HEK293 (cell line): Measurements from ENCODE around the gene DUSP1.

Experiments
- ATF2 ChIP-seq: fragments of 450-650 bp; formaldehyde crosslinking; IDR thresholded peaks from 2 replicates; pipeline ENCODE4 v1.5.1; 2016; ENCODE audit warnings: missing biosample characterization, missing genetic modification characterization, low read depth
- GLI4 ChIP-seq: fragments of 450-650 bp; formaldehyde crosslinking; IDR thresholded peaks from 2 replicates; pipeline ENCODE4 v1.5.1; 2016; ENCODE audit warnings: missing biosample characterization, missing genetic modification characterization
- HOXA7 ChIP-seq: sonication (generic); formaldehyde crosslinking; IDR thresholded peaks from 2 replicates; pipeline ENCODE4 v1.8.1; 2022; ENCODE audit warnings: missing genetic modification reagents, borderline replicate concordance
- IKZF3 ChIP-seq: fragments of 450-650 bp; IDR thresholded peaks from 2 replicates; pipeline ENCODE4 v1.5.0; 2018; ENCODE audit warnings: missing biosample characterization, mild to moderate bottlenecking, missing genetic modification characterization, moderate library complexity
- KLF1 ChIP-seq: fragments of 450-650 bp; formaldehyde crosslinking; IDR thresholded peaks from 2 replicates; pipeline ENCODE4 v1.5.1; 2016; ENCODE audit warnings: missing biosample characterization, missing genetic modification characterization
- KLF17 ChIP-seq: fragments of 450-650 bp; formaldehyde crosslinking; IDR thresholded peaks from 2 replicates; pipeline ENCODE4 v1.5.1; 2016; ENCODE audit warnings: missing biosample characterization, missing genetic modification characterization
- KLF7 ChIP-seq: fragments of 450-650 bp; formaldehyde crosslinking; IDR thresholded peaks from 2 replicates; pipeline ENCODE4 v1.5.1; 2016; ENCODE audit warnings: missing biosample characterization, missing genetic modification characterization, borderline replicate concordance
- MZF1 ChIP-seq: fragments of 450-650 bp; formaldehyde crosslinking; IDR thresholded peaks from 2 replicates; pipeline ENCODE4 v1.5.1; 2017; ENCODE audit warnings: missing biosample characterization, missing genetic modification characterization, borderline replicate concordance
- PATZ1 ChIP-seq: fragments of 450-650 bp; formaldehyde crosslinking; IDR thresholded peaks from 2 replicates; pipeline ENCODE4 v1.5.1; 2016; ENCODE audit warnings: missing biosample characterization, missing genetic modification characterization
- SCRT1 ChIP-seq: fragments of 450-650 bp; formaldehyde crosslinking; IDR thresholded peaks from 2 replicates; pipeline ENCODE4 v1.5.1; 2016; ENCODE audit warnings: missing biosample characterization, missing genetic modification characterization, borderline replicate concordance
- TRIM28 ChIP-seq: IDR thresholded peaks from 2 replicates; pipeline ENCODE4 v1.6.1; 2011; ENCODE audit warnings: low read length, control low read depth, borderline replicate concordance
- ZBTB26 ChIP-seq: fragments of 450-650 bp; formaldehyde crosslinking; optimal IDR thresholded peaks from 2 replicates; pipeline ENCODE3; 2016; ENCODE audit warnings: missing biosample characterization, mild to moderate bottlenecking, missing genetic modification characterization
- ZEB2 ChIP-seq: fragments of 450-650 bp; formaldehyde crosslinking; IDR thresholded peaks from 2 replicates; pipeline ENCODE4 v1.5.1; 2016; ENCODE audit warnings: missing biosample characterization, missing genetic modification characterization
- ZFP69B ChIP-seq: fragments of 450-650 bp; formaldehyde crosslinking; IDR thresholded peaks from 2 replicates; pipeline ENCODE4 v1.5.1; 2016; ENCODE audit warnings: missing biosample characterization, missing genetic modification characterization
- ZNF114 ChIP-seq: fragments of 450-650 bp; formaldehyde crosslinking; IDR thresholded peaks from 2 replicates; pipeline ENCODE4 v1.5.0; 2017; ENCODE audit warnings: missing biosample characterization, missing genetic modification characterization
- ZNF169 ChIP-seq: fragments of 450-650 bp; formaldehyde crosslinking; IDR thresholded peaks from 2 replicates; pipeline ENCODE4 v1.5.1; 2016; ENCODE audit warnings: missing biosample characterization, missing genetic modification characterization
- ZNF19 ChIP-seq: fragments of 450-650 bp; formaldehyde crosslinking; IDR thresholded peaks from 2 replicates; pipeline ENCODE4; 2016; ENCODE audit warnings: missing biosample characterization, missing genetic modification characterization, low read depth
- ZNF223 ChIP-seq: fragments of 450-650 bp; formaldehyde crosslinking; IDR thresholded peaks from 2 replicates; pipeline ENCODE4 v1.5.1; 2016; ENCODE audit warnings: missing biosample characterization, missing genetic modification characterization
- ZNF24 ChIP-seq: fragments of 450-650 bp; formaldehyde crosslinking; IDR thresholded peaks from 2 replicates; pipeline ENCODE4 v1.5.1; 2016; ENCODE audit warnings: missing biosample characterization, missing genetic modification characterization
- ZNF324 ChIP-seq: fragments of 450-650 bp; formaldehyde crosslinking; IDR thresholded peaks from 2 replicates; pipeline ENCODE4 v1.5.1; 2016; ENCODE audit warnings: missing biosample characterization, missing genetic modification characterization
- ZNF366 ChIP-seq: fragments of 450-650 bp; formaldehyde crosslinking; conservative IDR thresholded peaks from 2 replicates; pipeline ENCODE4 v1.5.1; 2016; ENCODE audit warnings: missing biosample characterization, missing genetic modification characterization
- ZNF488 ChIP-seq: fragments of 450-650 bp; formaldehyde crosslinking; IDR thresholded peaks from 2 replicates; pipeline ENCODE4 v1.5.1; 2016; ENCODE audit warnings: missing biosample characterization, missing genetic modification characterization
- ZNF544 ChIP-seq: fragments of 450-650 bp; formaldehyde crosslinking; IDR thresholded peaks from 2 replicates; pipeline ENCODE4 v1.5.0; 2017; ENCODE audit warnings: missing biosample characterization, missing genetic modification characterization
- ZNF624 ChIP-seq: fragments of 450-650 bp; formaldehyde crosslinking; IDR thresholded peaks from 2 replicates; pipeline ENCODE4 v1.5.1; 2017; ENCODE audit warnings: missing biosample characterization, missing genetic modification characterization
- ZNF645 ChIP-seq: fragments of 450-650 bp; formaldehyde crosslinking; IDR thresholded peaks from 2 replicates; pipeline ENCODE4; 2016; ENCODE audit warnings: missing biosample characterization, missing genetic modification characterization
- ZNF654 ChIP-seq: fragments of 450-650 bp; formaldehyde crosslinking; IDR thresholded peaks from 2 replicates; pipeline ENCODE4 v1.5.1; 2016; ENCODE audit warnings: low read depth, missing biosample characterization, missing genetic modification characterization
- ZNF692 ChIP-seq: fragments of 450-650 bp; formaldehyde crosslinking; IDR thresholded peaks from 2 replicates; pipeline ENCODE4 v1.5.1; 2016; ENCODE audit warnings: missing biosample characterization, missing genetic modification characterization
- ZSCAN5A ChIP-seq: fragments of 450-650 bp; formaldehyde crosslinking; IDR thresholded peaks from 2 replicates; pipeline ENCODE4 v1.5.1; 2016; ENCODE audit warnings: missing biosample characterization, missing genetic modification characterization

DUSP1 gene

GRCh38 chr5:172772112-172772906 is 1.3 kb upstream of the DUSP1 start (continued):
- peak; percentile 81 for TF ChIP-seq ZNF692 (tag by site-specific recombination)
- TF ChIP-seq HOXA7 (CRISPR knock-in tag): no peak
- peak; percentile 88; the same call in 1 of the 2 replicates for TF ChIP-seq KLF7 (tag by site-specific recombination)
- peak; percentile 96 for TF ChIP-seq PATZ1
- TF ChIP-seq TRIM28: no peak
- TF ChIP-seq ZNF488 (tag by site-specific recombination): peak; percentile 63; the same call in 1 of the 2 replicates
- no peak for TF ChIP-seq MZF1 (tag by site-specific recombination)
- TF ChIP-seq ZNF645 (tag by site-specific recombination): no peak
- TF ChIP-seq ZNF169 (tag by site-specific recombination): no peak
- TF ChIP-seq ZNF223: no peak
- no peak for TF ChIP-seq ZNF544 (tag by site-specific recombination)
- peak; percentile 96 for TF ChIP-seq ZEB2 (tag by site-specific recombination)
- TF ChIP-seq ZNF324 (tag by site-specific recombination): peak; percentile 77; the same call in 1 of the 2 replicates
- peak; percentile 53 for TF ChIP-seq ZBTB26 (tag by site-specific recombination)
- peak; percentile 65; the same call in 1 of the 2 replicates for TF ChIP-seq ATF2 (tag by site-specific recombination)
- no peak for TF ChIP-seq SCRT1 (tag by site-specific recombination)
- no peak for TF ChIP-seq ZSCAN5A
- TF ChIP-seq ZNF366 (tag by site-specific recombination): peak; percentile 69; the same call in 1 of the 2 replicates
- TF ChIP-seq ZNF24: peak; percentile 87
- peak; percentile 83 for TF ChIP-seq IKZF3 (tag by site-specific recombination)
- peak; percentile 84 for TF ChIP-seq KLF1
- peak; percentile 92 for TF ChIP-seq KLF17 (tag by site-specific recombination)
- TF ChIP-seq GLI4 (tag by site-specific recombination): no peak
- no peak for TF ChIP-seq ZNF624 (tag by site-specific recombination)
- peak; percentile 56 for TF ChIP-seq ZNF654 (tag by site-specific recombination)
- TF ChIP-seq ZNF114 (tag by site-specific recombination): no peak
- no peak for TF ChIP-seq ZNF19 (tag by site-specific recombination)
- TF ChIP-seq ZFP69B: peak; percentile 65; the same call in 1 of the 2 replicates
